Nucleus accumbens (tissue), 56 donors: Measurements from ENCODE around the gene TFAM.
"Not testable (repeated sequence)": the region's sequence is repeated elsewhere in the genome, so short reads cannot be mapped to it uniquely, and the experiment has no call there.

Source experiments
- DNase-seq, 56 donors: peaks; one replicate each; lab custom pipeline; 2025; lab: John Stamatoyannopoulos, UW

The TFAM gene

DNA sequence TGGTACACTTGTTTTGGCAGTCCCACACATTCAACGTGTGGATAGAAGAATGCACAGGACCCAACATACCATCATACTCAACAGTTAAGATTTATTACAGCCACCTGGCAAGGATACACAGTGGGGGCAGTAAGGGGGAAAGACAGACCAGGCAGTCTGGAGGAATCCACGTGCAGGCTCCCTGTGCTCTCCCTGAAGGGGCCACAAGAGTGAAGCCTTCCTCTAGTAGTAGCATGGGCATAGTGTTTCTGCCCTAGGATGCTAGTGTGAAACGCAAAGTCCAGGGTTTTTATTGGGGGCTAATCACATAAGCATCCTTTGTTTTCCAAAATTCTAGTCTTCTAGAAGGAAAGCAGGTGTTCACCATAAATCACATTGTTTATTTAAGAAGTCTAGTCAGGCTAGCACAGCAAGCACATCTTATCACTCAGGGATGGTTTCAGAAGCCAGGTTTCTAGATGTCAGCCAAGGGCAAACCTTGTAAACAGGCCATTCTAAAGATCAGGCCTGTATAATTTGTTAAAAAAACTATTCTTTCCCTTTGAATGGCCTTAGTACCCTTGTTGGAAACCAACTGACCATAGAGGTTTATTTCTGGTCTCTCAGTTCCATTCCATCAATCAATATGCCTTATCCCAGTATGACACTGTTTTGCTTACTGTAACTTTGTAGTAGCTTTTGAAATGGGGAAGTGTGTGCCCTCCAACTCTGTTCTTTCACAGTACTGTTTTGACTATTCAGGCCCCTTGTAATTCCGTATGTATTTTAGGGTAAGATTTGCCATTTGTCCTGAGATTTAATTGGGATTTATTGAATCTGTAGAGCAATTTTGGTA, 12.4 kb upstream of the TFAM start:
- no peak for DNase-seq

- no peak for DNase-seq
These were observed 11.8 kb upstream of the TFAM start for GRCh38 chr10:58373442-58373827.

GRCh38 chr10:58382489-58382995, 2.7 kb upstream of the TFAM start:
- no peak for DNase-seq

- DNase-seq, result no peak
These were observed 1.1 kb upstream of the TFAM start for GRCh38 chr10:58384095-58384494.

GRCh38 chr10:58384544-58384998, 639 bp upstream of the TFAM start:
- DNase-seq, result no peak

GRCh38 chr10:58385784-58386112, 538 bp downstream of the TFAM start:
- peak in 12 of 56 donors; percentile 18 to 48 (median 29) for DNase-seq

- DNase-seq, result no peak
These were observed 3.8 kb downstream of the TFAM start for GRCh38 chr10:58389024-58389423.

DNA sequence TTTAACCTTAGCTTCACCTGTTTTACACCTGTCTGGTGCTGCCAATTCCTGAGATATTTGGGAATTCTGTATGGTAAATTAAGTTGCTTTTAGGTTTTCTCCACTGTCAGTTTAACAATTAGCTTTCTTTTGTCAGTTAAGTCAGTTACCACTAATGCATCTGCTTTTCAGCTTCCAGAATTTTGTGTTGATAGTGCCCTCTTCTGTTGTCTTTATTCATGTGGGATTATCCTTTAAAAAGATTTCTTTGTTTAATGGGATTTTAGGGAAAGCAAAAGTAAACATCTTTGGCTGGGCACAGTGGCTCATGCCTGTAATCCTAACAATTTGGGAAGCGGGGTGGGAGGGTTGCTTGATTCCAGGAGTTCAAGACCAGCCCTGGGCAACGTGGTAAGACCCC, 8.1 kb downstream of the TFAM start:
- DNase-seq, result no peak

DNA sequence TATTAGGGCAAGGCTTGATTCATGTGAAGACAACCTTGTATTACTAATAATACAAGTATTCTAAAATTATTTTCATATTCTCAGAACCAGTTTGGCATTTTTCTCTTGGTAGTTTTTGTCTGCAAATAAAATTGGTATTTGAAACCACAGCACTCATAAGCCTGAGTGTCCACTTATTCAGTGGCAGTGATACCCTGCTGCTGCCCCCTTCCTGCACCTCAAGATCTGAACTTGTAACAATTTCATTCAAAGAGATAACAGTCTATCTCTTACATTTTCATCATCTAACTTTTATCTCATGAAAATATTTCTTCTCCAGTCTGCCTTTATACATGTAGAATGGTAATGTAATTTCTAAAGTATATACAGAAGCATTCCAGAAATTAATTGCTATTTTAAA, 9.3 kb downstream of the TFAM start:
- no peak for DNase-seq

GRCh38 chr10:58396057-58396456, 10.8 kb downstream of the TFAM start:
- DNase-seq, result no peak

- no peak for DNase-seq
These were observed 12.6 kb downstream of the TFAM start for GRCh38 chr10:58397830-58398229.

GRCh38 chr10:58399410-58399809, 14.2 kb downstream of the TFAM start:
- DNase-seq, result no peak

- DNase-seq, result no peak
These were observed 15.4 kb downstream of the TFAM start for GRCh38 chr10:58400609-58401008.

- no peak for DNase-seq
These were observed 18.8 kb downstream of the TFAM start for GRCh38 chr10:58404001-58404400.

- no peak for DNase-seq
These were observed 24.9 kb downstream of the TFAM start for GRCh38 chr10:58409956-58410610.

DNA sequence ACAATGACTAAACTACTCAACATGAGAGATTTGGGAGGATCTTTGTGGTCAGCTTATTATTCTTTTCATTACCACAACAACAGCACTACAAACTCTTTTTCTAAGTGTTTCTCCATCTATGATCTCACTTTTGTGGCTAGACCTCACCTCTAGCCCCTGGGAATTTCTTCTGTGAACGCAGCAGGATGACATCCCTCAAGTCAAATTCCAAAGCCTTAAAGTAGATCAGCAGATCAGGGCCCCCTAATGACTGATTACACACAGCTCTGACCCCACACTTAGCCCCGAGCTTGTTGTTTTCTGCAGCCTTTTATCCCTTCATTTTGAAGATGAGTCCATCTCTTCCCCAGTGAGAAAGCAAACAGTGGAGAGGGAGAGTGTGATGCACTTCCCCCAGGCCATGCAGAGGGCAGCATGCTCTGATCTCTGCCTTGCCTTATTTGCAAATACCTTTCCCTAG, 27.3 kb downstream of the TFAM start:
- no peak for DNase-seq

- no peak for DNase-seq
These were observed 29.2 kb downstream of the TFAM start for GRCh38 chr10:58414270-58415041.

- no peak for DNase-seq
These were observed 30.5 kb downstream of the TFAM start for GRCh38 chr10:58415757-58416156.

- not testable (repeated sequence) for DNase-seq
These were observed 32.7 kb downstream of the TFAM start for GRCh38 chr10:58417902-58418301.

GRCh38 chr10:58424176-58424575, 39.0 kb downstream of the TFAM start:
- DNase-seq, result no peak

DNA sequence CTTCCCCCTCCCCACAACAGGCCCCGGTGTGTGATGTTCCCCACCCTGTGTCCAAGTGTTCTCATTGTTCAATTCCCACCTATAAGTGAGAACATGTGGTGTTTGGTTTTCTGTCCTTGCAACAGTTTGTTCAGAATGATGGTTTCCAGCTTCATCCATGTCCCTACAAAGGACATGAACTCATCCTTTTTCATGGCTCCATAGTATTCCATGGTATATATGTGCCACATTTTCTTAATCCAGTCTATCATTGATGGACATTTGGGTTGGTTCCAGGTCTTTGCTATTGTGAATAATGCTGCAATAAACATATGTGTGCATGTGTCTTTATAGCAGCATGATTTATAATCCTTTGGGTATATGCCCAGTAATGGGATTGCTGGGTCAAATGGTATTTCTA, 43.2 kb downstream of the TFAM start:
- DNase-seq, result not testable (repeated sequence)
